Activated naive CD4-positive, alpha-beta T cell treated with anti-CD3 and anti-CD28 coated beads for 36 hours (primary cell): ENCODE results near the gene DCTD. TPM values are rescaled to one million over a fixed set of nuclear protein-coding genes. Genes with fewer than 3 reads are reported as not detected.

Experiments used
- CTCF ChIA-PET: fragments of 350-600 bp; sonication (Branson Sonifier 250); formaldehyde crosslinking; loops from one replicate; lab custom pipeline; 2021; ENCODE audit warnings: antibody characterized with exemption; lab: Charles Lee
- DNase-seq: peaks from one replicate; pipeline ENCODE4 v3.0.0-alpha.2; 2020
- H3K27ac Mint-ChIP-seq: one replicate; pipeline ENCODE4 v1.8.0; 2021; ENCODE audit warnings: mild to moderate bottlenecking, mixed read lengths
- H3K27me3 Mint-ChIP-seq: one replicate; pipeline ENCODE4 v1.8.0; 2021; ENCODE audit warnings: low read depth, mixed read lengths
- H3K36me3 Mint-ChIP-seq: one replicate; pipeline ENCODE4 v1.8.0; 2021; ENCODE audit warnings: low read depth, mixed read lengths
- H3K4me1 Mint-ChIP-seq: one replicate; pipeline ENCODE4 v1.8.0; 2021; ENCODE audit warnings: low read depth, mixed read lengths
- H3K4me3 Mint-ChIP-seq: one replicate; pipeline ENCODE4 v1.8.0; 2021; ENCODE audit warnings: mild to moderate bottlenecking, moderate library complexity, mixed read lengths
- H3K9me3 Mint-ChIP-seq: one replicate; pipeline ENCODE4 v1.8.0; 2021; ENCODE audit warnings: mixed read lengths
- intact Hi-C: fragments of 100-400 bp; cut with micrococcal nuclease; formaldehyde crosslinking; loops from one replicate; pipeline ENCODE4 v1.15.1; 2023
- total RNA-seq, 2 experiments: library from RNA; stranded (reverse); gene quantifications; one replicate each; pipeline ENCODE4 v1.2.3, GENCODE V29; 2021

The DCTD gene
- total RNA-seq, 2 experiments from 2014 or later = 137 to 152 TPM

- H3K9me3 Mint-ChIP-seq = peaks cover 5% of the 10 kb centered on the region
- H3K36me3 Mint-ChIP-seq = peaks cover 9% of the 10 kb centered on the region
- intact Hi-C loops = no loop called here
- no peak overlapping the region for H3K4me3 Mint-ChIP-seq
- CTCF ChIA-PET = no interaction called here
- no peak overlapping the region for H3K27ac Mint-ChIP-seq
- H3K27me3 Mint-ChIP-seq = no peaks in the 10 kb centered on the region
- no peaks in the 10 kb centered on the region for H3K4me1 Mint-ChIP-seq
- no peak for DNase-seq
Observed at GRCh38 chr4:182861346-182861745, 55.8 kb downstream of the DCTD start.

GRCh38 chr4:182859730-182860129 lies 57.5 kb downstream of the DCTD start:
- CTCF ChIA-PET = no interaction called here
- H3K9me3 Mint-ChIP-seq = peaks cover 5% of the 10 kb centered on the region
- no peak overlapping the region for H3K4me3 Mint-ChIP-seq
- no peaks in the 10 kb centered on the region for H3K4me1 Mint-ChIP-seq
- no peak overlapping the region for H3K27ac Mint-ChIP-seq
- intact Hi-C loops = no loop called here
- H3K36me3 Mint-ChIP-seq = peaks cover 11% of the 10 kb centered on the region
- DNase-seq = no peak
- no peaks in the 10 kb centered on the region for H3K27me3 Mint-ChIP-seq

GRCh38 chr4:182858711-182859110 lies 58.5 kb downstream of the DCTD start:
- Mint-ChIP-seq H3K4me3 (no peak overlapping the region), H3K9me3 (peaks cover 5% of the 10 kb centered on the region), H3K27ac (no peak overlapping the region), H3K36me3 (peaks cover 11% of the 10 kb centered on the region), H3K27me3 (no peaks in the 10 kb centered on the region), H3K4me1 (no peaks in the 10 kb centered on the region)
- CTCF ChIA-PET = interaction anchor here (1.0 kb wide), 1 partner anchor 15 kb away, joined by 4 read pairs; no protein-coding TSS in a partner anchor
- intact Hi-C loops = no loop called here
- no peak for DNase-seq

GRCh38 chr4:182856862-182857261 lies 60.3 kb downstream of the DCTD start:
- Mint-ChIP-seq H3K27me3 (no peaks in the 10 kb centered on the region), H3K27ac (no peak overlapping the region), H3K9me3 (peaks cover 6% of the 10 kb centered on the region), H3K4me1 (no peaks in the 10 kb centered on the region), H3K36me3 (peaks cover 13% of the 10 kb centered on the region), H3K4me3 (no peak overlapping the region)
- CTCF ChIA-PET = no interaction called here
- intact Hi-C loops = no loop called here
- no peak for DNase-seq

GRCh38 chr4:182855877-182856276 lies 61.3 kb downstream of the DCTD start:
- CTCF ChIA-PET = no interaction called here
- H3K27ac Mint-ChIP-seq = no peak overlapping the region
- no peaks in the 10 kb centered on the region for H3K4me1 Mint-ChIP-seq
- H3K36me3 Mint-ChIP-seq = peaks cover 12% of the 10 kb centered on the region
- no peaks in the 10 kb centered on the region for H3K27me3 Mint-ChIP-seq
- peaks cover 5% of the 10 kb centered on the region for H3K9me3 Mint-ChIP-seq
- no peak for DNase-seq
- H3K4me3 Mint-ChIP-seq = no peak overlapping the region
- intact Hi-C loops = no loop called here

GRCh38 chr4:182855312-182855711 lies 61.9 kb downstream of the DCTD start:
- CTCF ChIA-PET = no interaction called here
- Mint-ChIP-seq H3K4me3 (no peak overlapping the region), H3K27me3 (no peaks in the 10 kb centered on the region), H3K9me3 (peaks cover 4% of the 10 kb centered on the region), H3K4me1 (no peaks in the 10 kb centered on the region), H3K27ac (no peak overlapping the region), H3K36me3 (peaks cover 11% of the 10 kb centered on the region)
- DNase-seq = no peak
- intact Hi-C loops = no loop called here

- intact Hi-C loops = no loop called here
- CTCF ChIA-PET = no interaction called here
- no peak for DNase-seq
- H3K27me3 Mint-ChIP-seq = no peaks in the 10 kb centered on the region
- no peak overlapping the region for H3K27ac Mint-ChIP-seq
- H3K4me1 Mint-ChIP-seq = no peaks in the 10 kb centered on the region
- no peak overlapping the region for H3K4me3 Mint-ChIP-seq
- peaks cover 2% of the 10 kb centered on the region for H3K9me3 Mint-ChIP-seq
- peaks cover 5% of the 10 kb centered on the region for H3K36me3 Mint-ChIP-seq
Observed at GRCh38 chr4:182854466-182854865, 62.7 kb downstream of the DCTD start.

- H3K27ac Mint-ChIP-seq = no peak overlapping the region
- H3K27me3 Mint-ChIP-seq = no peaks in the 10 kb centered on the region
- H3K4me1 Mint-ChIP-seq = no peaks in the 10 kb centered on the region
- DNase-seq = no peak
- peaks cover 2% of the 10 kb centered on the region for H3K9me3 Mint-ChIP-seq
- intact Hi-C loops = no loop called here
- H3K36me3 Mint-ChIP-seq = peaks cover 4% of the 10 kb centered on the region
- CTCF ChIA-PET = interaction anchor here (0.6 kb wide), 1 partner anchor 268 kb away, joined by 3 read pairs; no protein-coding TSS in a partner anchor
- no peak overlapping the region for H3K4me3 Mint-ChIP-seq
Observed at GRCh38 chr4:182853731-182854330, 63.4 kb downstream of the DCTD start.

GRCh38 chr4:182848685-182849084 lies 68.5 kb downstream of the DCTD start:
- no peak overlapping the region for H3K4me3 Mint-ChIP-seq
- no peak overlapping the region for H3K27ac Mint-ChIP-seq
- peaks cover 2% of the 10 kb centered on the region for H3K36me3 Mint-ChIP-seq
- intact Hi-C loops = no loop called here
- DNase-seq = no peak
- peaks cover 3% of the 10 kb centered on the region for H3K27me3 Mint-ChIP-seq
- peaks cover 2% of the 10 kb centered on the region for H3K9me3 Mint-ChIP-seq
- no peaks in the 10 kb centered on the region for H3K4me1 Mint-ChIP-seq
- CTCF ChIA-PET = no interaction called here

GRCh38 chr4:182847576-182848450 lies 69.4 kb downstream of the DCTD start:
- CTCF ChIA-PET = no interaction called here
- H3K27ac Mint-ChIP-seq = no peak overlapping the region
- no peaks in the 10 kb centered on the region for H3K4me1 Mint-ChIP-seq
- no peak overlapping the region for H3K4me3 Mint-ChIP-seq
- peaks cover 3% of the 10 kb centered on the region for H3K27me3 Mint-ChIP-seq
- H3K36me3 Mint-ChIP-seq = peaks cover 2% of the 10 kb centered on the region
- no peaks in the 10 kb centered on the region for H3K9me3 Mint-ChIP-seq
- no peak for DNase-seq
- intact Hi-C loops = no loop called here

- CTCF ChIA-PET = no interaction called here
- no peak overlapping the region for H3K4me3 Mint-ChIP-seq
- no peaks in the 10 kb centered on the region for H3K9me3 Mint-ChIP-seq
- DNase-seq = no peak
- H3K27me3 Mint-ChIP-seq = peaks cover 6% of the 10 kb centered on the region
- H3K27ac Mint-ChIP-seq = no peak overlapping the region
- no peaks in the 10 kb centered on the region for H3K4me1 Mint-ChIP-seq
- intact Hi-C loops = no loop called here
- H3K36me3 Mint-ChIP-seq = no peaks in the 10 kb centered on the region
Observed at GRCh38 chr4:182846036-182846435, 71.2 kb downstream of the DCTD start.

GRCh38 chr4:182845618-182846017 lies 71.6 kb downstream of the DCTD start:
- intact Hi-C loops = no loop called here
- CTCF ChIA-PET = no interaction called here
- Mint-ChIP-seq H3K27ac (no peak overlapping the region), H3K4me3 (no peak overlapping the region), H3K27me3 (peaks cover 9% of the 10 kb centered on the region), H3K9me3 (no peaks in the 10 kb centered on the region), H3K36me3 (no peaks in the 10 kb centered on the region), H3K4me1 (no peaks in the 10 kb centered on the region)
- no peak for DNase-seq
